Measurements from ENCODE around the gene ATP5PB. TPM values are rescaled to one million over a fixed set of nuclear protein-coding genes. Genes with fewer than 3 reads are reported as not detected.

Gene ATP5PB
- total RNA-seq, 1 experiment from 2014 or later = 323 TPM

GRCh38 chr1:111463029-111463683 lies 13.9 kb downstream of the ATP5PB start:
- POLR2A ChIA-PET = no interaction called here
- no peak overlapping the region for H3K4me2 ChIP-seq (ENCODE audit: low read length)
- H3K79me2 ChIP-seq (ENCODE audit: insufficient read depth, low read length) = peaks cover 6% of the 10 kb centered on the region
- CTCF ChIA-PET = no interaction called here
- no peaks in the 10 kb centered on the region for H3K27me3 ChIP-seq (ENCODE audit: insufficient read depth, low read length)
- ATAC-seq (0 out of 2 replicates have a peak, but pooled peaks have one; percentile 6), DNase-seq (ENCODE audit: low read depth, low spot score) (no peak)
- no peak overlapping the region for H3K27ac ChIP-seq (ENCODE audit: low read depth, low read length)
- H3K36me3 ChIP-seq (ENCODE audit: control insufficient read depth in 1 of 2, insufficient read depth in 2 of 2, low read length in 2 of 2) = peaks cover 22 to 31% of the 10 kb centered on the region in 2 experiments; a peak in 3 of 4 replicates
- intact Hi-C loops (cut with micrococcal nuclease) = no loop called here
- RAD21 ChIA-PET (ENCODE audit: low non-redundant PET in 1 of 2, low total read pairs in 2 of 2, uncharacterized antibody in 2 of 2, unreplicated experiment in 2 of 2) = no interaction called here
- H3K9me3 ChIP-seq (ENCODE audit: control insufficient read depth in 1 of 2, insufficient read depth in 1 of 2, low read depth in 1 of 2, low read length in 2 of 2) = no peaks in the 10 kb centered on the region
- H3K4me1 ChIP-seq (ENCODE audit: control insufficient read depth in 1 of 2, insufficient read depth in 2 of 2, low read length in 2 of 2) = no peaks in the 10 kb centered on the region
- no peak overlapping the region for H2AFZ ChIP-seq (ENCODE audit: low read depth, low read length, poor library complexity, severe bottlenecking)
- no peak for TF ChIP-seq EZH2phosphoT487 (IDR thresholded peaks at IDR 0.05; ENCODE audit: borderline replicate concordance)
- TF ChIP-seq ELF1 (IDR thresholded peaks at IDR 0.05; ENCODE audit: borderline replicate concordance, low read depth) = no peak
- TF ChIP-seq RAD21 (IDR thresholded peaks at IDR 0.05; ENCODE audit: low read depth) = no peak
- no peak for TF ChIP-seq CEBPB (IDR thresholded peaks at IDR 0.05; ENCODE audit: low read depth)
- no peak for TF ChIP-seq JUND (IDR thresholded peaks at IDR 0.05)
- no peak for TF ChIP-seq CTCF (IDR thresholded peaks at IDR 0.05 in 2 of 3, conservative IDR thresholded peaks at IDR 0.05 in 1 of 3; ENCODE audit: borderline replicate concordance in 1 of 3, insufficient read depth in 1 of 3, low read depth in 2 of 3, low read length in 2 of 3)
- TF ChIP-seq ZFX (IDR thresholded peaks at IDR 0.05) = no peak
- H3K4me3 ChIP-seq (replicated peaks in 1 of 2; ENCODE audit: low read depth in 1 of 2, low read length in 2 of 2) = no peak overlapping the region
- no TSS peak for BruUV-seq (replicated peaks)
- H3K9me2 ChIP-seq (ENCODE audit: insufficient read depth) = no peaks in the 10 kb centered on the region
- H4K20me1 ChIP-seq (ENCODE audit: insufficient read depth) = no peaks in the 10 kb centered on the region
- no peak overlapping the region for H3K9ac ChIP-seq (ENCODE audit: low read length)

- H2AFZ ChIP-seq (ENCODE audit: low read depth, low read length, poor library complexity, severe bottlenecking) = no peak overlapping the region
- H3K9me3 ChIP-seq (ENCODE audit: control insufficient read depth in 1 of 2, insufficient read depth in 1 of 2, low read depth in 1 of 2, low read length in 2 of 2) = no peaks in the 10 kb centered on the region
- H3K79me2 ChIP-seq (ENCODE audit: insufficient read depth, low read length) = no peaks in the 10 kb centered on the region
- H3K4me3 ChIP-seq (replicated peaks in 1 of 2; ENCODE audit: low read depth in 1 of 2, low read length in 2 of 2) = no peak overlapping the region
- no peak for ATAC-seq
- H3K36me3 ChIP-seq (ENCODE audit: control insufficient read depth in 1 of 2, insufficient read depth in 2 of 2, low read length in 2 of 2) = peaks cover 6 to 10% of the 10 kb centered on the region in 2 experiments; a peak in 3 of 4 replicates
- ChIA-PET CTCF (interaction anchor here (0.9 kb wide), 1 partner anchor 16 kb away, joined by 4 read pairs; no protein-coding TSS in a partner anchor), POLR2A (interaction anchor here (0.7 kb wide), 1 partner anchor 9 kb away, joined by 3 read pairs; no protein-coding TSS in a partner anchor), RAD21 (ENCODE audit: low non-redundant PET in 1 of 2, low total read pairs in 2 of 2, uncharacterized antibody in 2 of 2, unreplicated experiment in 2 of 2) (no interaction called here)
- no peaks in the 10 kb centered on the region for H3K4me1 ChIP-seq (ENCODE audit: control insufficient read depth in 1 of 2, insufficient read depth in 2 of 2, low read length in 2 of 2)
- H3K9ac ChIP-seq (ENCODE audit: low read length) = no peak overlapping the region
- H3K27me3 ChIP-seq (ENCODE audit: insufficient read depth, low read length) = no peaks in the 10 kb centered on the region
- H3K4me2 ChIP-seq (ENCODE audit: low read length) = no peak overlapping the region
- TF ChIP-seq EZH2phosphoT487 (IDR thresholded peaks at IDR 0.05; ENCODE audit: borderline replicate concordance) (no peak), ZNF274 (IDR thresholded peaks at IDR 0.05; ENCODE audit: low read depth, low read length) (no peak), JUND (IDR thresholded peaks at IDR 0.05) (no peak), SIN3A (IDR thresholded peaks at IDR 0.05; ENCODE audit: low read depth) (no peak), CEBPB (IDR thresholded peaks at IDR 0.05; ENCODE audit: low read depth) (no peak), ELF1 (IDR thresholded peaks at IDR 0.05; ENCODE audit: borderline replicate concordance, low read depth) (no peak), FOSL1 (IDR thresholded peaks at IDR 0.05; ENCODE audit: low read depth) (no peak)
- no peak overlapping the region for H3K27ac ChIP-seq (ENCODE audit: low read depth, low read length)
- no TSS peak for BruUV-seq (replicated peaks)
- intact Hi-C loops (cut with micrococcal nuclease) = no loop called here
- no peaks in the 10 kb centered on the region for H4K20me1 ChIP-seq (ENCODE audit: insufficient read depth)
- no peak for DNase-seq (ENCODE audit: low read depth, low spot score)
- H3K9me2 ChIP-seq (ENCODE audit: insufficient read depth) = no peaks in the 10 kb centered on the region
These were observed 16.5 kb downstream of the ATP5PB start for GRCh38 chr1:111465754-111466153.

Data from HCT116 (cell line).